Measurements from ENCODE around the gene RUSC1.
"Not testable (repeated sequence)": the region's sequence is repeated elsewhere in the genome, so short reads cannot be mapped to it uniquely, and the experiment has no call there.

Gene RUSC1

DNA sequence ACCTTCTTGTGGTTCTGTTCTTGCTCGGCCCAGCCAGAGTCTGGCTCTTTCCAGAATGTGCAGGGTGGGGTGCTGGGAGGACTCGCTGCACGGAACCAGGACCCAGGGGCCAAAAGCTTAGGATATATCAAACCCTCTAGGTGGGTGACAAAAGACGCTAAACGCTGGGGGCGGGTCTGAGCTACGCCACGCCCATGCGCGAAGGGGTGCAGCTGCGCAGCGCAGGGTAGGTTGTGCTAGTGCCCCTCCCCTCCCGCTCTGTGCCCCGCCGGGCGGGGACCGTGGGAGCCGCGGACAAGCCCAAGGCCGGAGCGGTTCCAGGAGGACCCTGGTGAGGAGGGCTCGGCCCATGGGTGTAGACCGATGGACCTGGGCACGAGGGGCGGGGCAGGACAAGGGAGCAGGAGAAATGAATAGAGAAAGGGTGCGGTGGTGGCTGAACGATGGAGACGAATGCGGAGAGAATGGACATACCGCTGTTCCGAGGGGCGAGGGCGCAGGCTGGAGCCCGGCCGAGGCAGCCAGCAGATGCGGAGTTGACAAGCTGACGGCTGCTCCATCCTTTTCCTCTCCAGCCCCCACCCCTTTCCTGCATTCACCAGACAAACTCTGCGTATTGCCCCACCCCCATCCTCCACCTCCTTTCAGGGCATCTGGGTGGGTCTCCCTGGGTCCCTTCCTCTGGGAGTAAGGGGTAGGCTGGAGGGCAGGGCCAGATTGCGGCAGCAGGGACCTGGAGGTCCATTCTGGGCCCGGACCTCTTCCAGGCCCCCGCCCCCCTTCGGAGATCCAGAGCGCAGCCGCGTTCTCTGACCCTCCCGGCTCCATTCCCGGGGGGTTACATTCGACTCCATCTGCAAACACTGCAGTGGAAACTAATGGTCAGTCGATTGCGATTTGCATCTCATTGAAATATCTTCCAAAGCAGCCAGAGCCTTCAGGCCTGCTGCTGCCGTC lies at the start of gene RUSC1:
Gene RUSC1, plus strand, starts transcription at position 234 of the 957 bp plus-strand sequence. CDS start 880 bp downstream, outside the sequence.
- FAIRE-seq (no peak), DNase-seq (ENCODE audit: low spot score) (no peak)

- DNase-seq (ENCODE audit: low spot score) (peak; percentile 29), FAIRE-seq (no peak)
These were observed 48.0 kb upstream of the RUSC1 start for GRCh38 chr1:155272466-155273342.

DNA sequence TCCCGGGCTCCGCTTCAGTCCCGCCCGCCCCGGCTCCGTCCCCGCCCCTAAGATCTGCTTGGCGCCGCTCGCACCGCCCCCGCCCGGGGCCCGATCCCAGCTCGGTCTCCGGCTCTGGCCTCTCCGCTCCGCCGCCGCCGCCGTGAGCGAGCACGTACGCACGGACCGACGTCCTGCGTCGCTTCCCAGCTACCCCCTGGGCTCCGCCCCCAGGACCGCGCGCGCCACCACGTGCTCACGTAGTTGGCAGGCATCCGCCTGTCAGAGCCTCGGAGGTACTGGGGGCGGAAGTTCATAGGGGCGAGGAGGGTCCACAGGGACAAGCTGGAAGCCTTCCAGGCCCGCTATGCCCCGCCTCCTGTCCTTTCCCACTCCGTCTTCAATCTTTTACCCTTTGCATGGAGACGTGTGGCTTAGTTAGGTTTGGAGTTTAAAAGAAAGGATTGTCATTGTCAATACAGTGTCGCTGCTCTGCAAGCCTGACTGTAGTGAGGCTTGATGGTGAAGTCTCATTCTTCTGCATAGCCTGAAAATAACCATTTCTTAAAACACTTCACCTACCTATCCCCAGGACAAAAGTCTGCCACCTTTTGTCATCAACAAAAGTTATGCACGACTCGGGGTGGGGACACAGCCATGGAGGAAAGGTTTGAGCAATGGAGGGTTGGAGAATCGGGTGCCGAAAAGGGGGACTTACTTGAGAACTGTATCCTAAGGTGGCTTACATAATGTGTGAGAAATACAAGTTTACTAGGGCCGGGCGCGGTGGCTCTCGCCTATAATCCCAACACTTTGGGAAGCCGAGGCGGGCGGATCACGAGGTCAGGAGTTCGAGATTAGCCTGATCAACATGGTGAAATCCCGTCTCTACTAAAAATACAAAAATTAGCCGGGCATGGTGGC lies 47.1 kb upstream of the RUSC1 start, which contains the start of gene CLK2:
Gene CLK2, minus strand, starts transcription at position 162 of the 903 bp plus-strand sequence. CDS start 2,527 bp downstream, outside the sequence.
- peak; percentile 57 for FAIRE-seq

GRCh38 chr1:155277070-155277901 lies 43.4 kb upstream of the RUSC1 start, which contains the start of gene HCN3:
HCN3 (plus strand) TSS chr1:155277463; CDS start chr1:155277591, 128 bp downstream.
- DNase-seq (ENCODE audit: low spot score) (peak; percentile 90), FAIRE-seq (no peak)

More for the DNA sequence above, 47.1 kb upstream of the RUSC1 start, which contains the start of gene CLK2:
- DNase-seq (ENCODE audit: low spot score), result peak; percentile 91

GRCh38 chr1:155277902-155278688 lies 42.6 kb upstream of the RUSC1 start:
- DNase-seq (ENCODE audit: low spot score), result peak; percentile 7

DNA sequence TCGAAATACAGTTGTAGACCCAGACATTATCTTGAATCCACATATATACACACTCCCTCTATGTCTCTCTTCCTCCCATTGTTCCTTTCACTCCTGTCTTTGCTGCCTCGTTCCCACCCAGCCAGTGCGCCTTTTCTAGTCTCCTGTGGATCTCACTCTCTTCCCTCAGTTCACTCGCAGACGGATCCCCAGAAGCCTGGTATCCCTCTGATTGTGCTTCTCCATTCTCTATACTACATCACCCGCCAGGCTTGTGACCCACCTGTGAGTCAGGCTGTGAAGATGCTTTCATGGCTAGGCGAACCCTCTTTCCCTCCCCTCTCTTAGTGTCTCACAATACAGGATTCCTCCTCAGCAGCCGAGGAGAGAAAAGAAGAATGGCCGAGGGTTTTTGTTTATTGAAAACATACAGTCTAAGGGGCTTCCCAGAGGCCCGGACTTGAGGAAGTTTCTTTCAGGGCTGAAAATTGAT lies 42.0 kb upstream of the RUSC1 start:
- no peak for DNase-seq (ENCODE audit: low spot score)
- FAIRE-seq, result no peak

More at GRCh38 chr1:155277902-155278688, 42.6 kb upstream of the RUSC1 start:
- no peak for FAIRE-seq

- FAIRE-seq (no peak), DNase-seq (ENCODE audit: low spot score) (no peak)
These were observed 41.4 kb upstream of the RUSC1 start for GRCh38 chr1:155279268-155279667.

- DNase-seq (ENCODE audit: low spot score) (no peak), FAIRE-seq (no peak)
These were observed 38.1 kb upstream of the RUSC1 start for GRCh38 chr1:155282488-155283091.

- DNase-seq (ENCODE audit: low spot score) (no peak), FAIRE-seq (no peak)
These were observed 36.2 kb upstream of the RUSC1 start for GRCh38 chr1:155284476-155284875.

GRCh38 chr1:155285063-155285462 lies 35.6 kb upstream of the RUSC1 start:
- DNase-seq (ENCODE audit: low spot score), result no peak
- no peak for FAIRE-seq

DNA sequence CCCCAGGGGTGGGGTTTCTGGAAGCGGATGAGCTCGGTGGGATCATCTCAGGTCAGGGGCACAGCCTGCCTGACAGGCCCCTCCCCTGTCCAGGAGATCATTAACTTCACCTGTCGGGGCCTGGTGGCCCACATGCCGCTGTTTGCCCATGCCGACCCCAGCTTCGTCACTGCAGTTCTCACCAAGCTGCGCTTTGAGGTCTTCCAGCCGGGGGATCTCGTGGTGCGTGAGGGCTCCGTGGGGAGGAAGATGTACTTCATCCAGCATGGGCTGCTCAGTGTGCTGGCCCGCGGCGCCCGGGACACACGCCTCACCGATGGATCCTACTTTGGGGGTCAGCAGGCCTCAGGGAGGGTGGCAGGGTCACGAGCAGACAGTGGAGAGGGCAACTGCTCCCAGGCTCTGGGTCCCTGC lies 35.1 kb upstream of the RUSC1 start:
- DNase-seq (ENCODE audit: low spot score), result no peak
- FAIRE-seq, result no peak

DNA sequence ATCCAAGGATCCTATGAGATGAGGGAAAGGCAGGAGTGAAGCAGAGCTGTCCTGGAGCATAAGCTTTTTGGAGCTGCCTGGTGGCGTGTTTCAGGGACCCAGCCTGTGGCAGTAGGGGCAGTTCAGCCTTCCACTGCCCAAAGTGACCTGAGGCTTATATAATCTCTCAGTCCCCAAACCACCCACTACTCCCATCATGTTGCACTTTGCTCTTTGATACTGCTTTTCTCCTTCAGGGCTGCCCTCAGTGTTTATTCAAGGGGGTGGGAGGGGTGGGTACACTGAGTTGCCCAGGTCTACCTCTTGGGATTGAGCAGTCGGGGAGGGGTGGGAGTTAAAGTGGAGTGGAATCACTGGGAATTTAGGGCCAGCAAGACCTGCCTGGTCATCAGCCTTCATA lies 34.1 kb upstream of the RUSC1 start:
- DNase-seq (ENCODE audit: low spot score) (no peak), FAIRE-seq (no peak)

DNA sequence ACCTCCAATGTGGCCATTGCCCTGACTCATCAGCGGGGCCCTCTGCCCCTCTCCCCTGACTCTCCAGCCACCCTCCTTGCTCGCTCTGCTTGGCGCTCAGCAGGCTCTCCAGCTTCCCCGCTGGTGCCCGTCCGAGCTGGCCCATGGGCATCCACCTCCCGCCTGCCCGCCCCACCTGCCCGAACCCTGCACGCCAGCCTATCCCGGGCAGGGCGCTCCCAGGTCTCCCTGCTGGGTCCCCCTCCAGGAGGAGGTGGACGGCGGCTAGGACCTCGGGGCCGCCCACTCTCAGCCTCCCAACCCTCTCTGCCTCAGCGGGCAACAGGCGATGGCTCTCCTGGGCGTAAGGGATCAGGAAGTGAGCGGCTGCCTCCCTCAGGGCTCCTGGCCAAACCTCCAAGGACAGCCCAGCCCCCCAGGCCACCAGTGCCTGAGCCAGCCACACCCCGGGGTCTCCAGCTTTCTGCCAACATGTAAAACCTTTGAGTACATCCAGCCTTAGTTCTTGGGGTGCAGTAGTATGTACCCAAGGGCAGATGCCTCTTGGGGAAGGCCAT lies 32.6 kb upstream of the RUSC1 start:
- no peak for FAIRE-seq
- no peak for DNase-seq (ENCODE audit: low spot score)

- not testable (repeated sequence) for DNase-seq (ENCODE audit: low spot score); FAIRE-seq
These were observed 29.7 kb upstream of the RUSC1 start for GRCh38 chr1:155291006-155291405.

GRCh38 chr1:155293086-155293749 lies 27.5 kb upstream of the RUSC1 start:
- DNase-seq (ENCODE audit: low spot score) (no peak), FAIRE-seq (no peak)

GRCh38 chr1:155294520-155295182 lies 26.0 kb upstream of the RUSC1 start:
- no peak for DNase-seq (ENCODE audit: low spot score)
- FAIRE-seq, result no peak
